IMR-90 (cell line): Measurements from ENCODE around the gene ABR. TPM values are rescaled to one million over a fixed set of nuclear protein-coding genes. Genes with fewer than 3 reads are reported as not detected.

Experiments used
- ATAC-seq: fragments of 200-7000 bp; cut with Tn5 transposase; 2 replicates; pipeline ENCODE4 v1.9.1; 2020; ENCODE audit warnings: low read depth, mild to moderate bottlenecking, moderate library complexity
- BruUV-seq: library from RNA; stranded (reverse); fragments of 400-500 nt; replicated peaks from 2 replicates; lab custom pipeline; 2021; lab: Mats Ljungman, UMichigan
- CTCF ChIA-PET: fragments of 300-600 bp; formaldehyde crosslinking; extraction: SDS; loops from one replicate; lab custom pipeline; 2021; ENCODE audit warnings: antibody characterized with exemption; lab: Yijun Ruan, JAX
- POLR2A ChIA-PET: fragments of 300-600 bp; sonication (Branson Sonifier 250); formaldehyde crosslinking; loops from one replicate; lab custom pipeline; 2022; ENCODE audit warnings: antibody characterized with exemption; ENCODE audit not compliant: unreplicated experiment; lab: Charles Lee
- DNase-seq: peaks from one replicate; pipeline ENCODE4 v3.0.0; 2013
- H2AFZ ChIP-seq: replicated peaks from 2 replicates; pipeline ENCODE3; 2013; ENCODE audit warnings: low read length, mild to moderate bottlenecking; ENCODE audit not compliant: poor library complexity
- H2AK5ac ChIP-seq: 2 replicates; pipeline ENCODE4 v1.6.1; 2013; ENCODE audit warnings: low read depth, low read length, inconsistent platforms
- H2AK9ac ChIP-seq: replicated peaks from 2 replicates; pipeline ENCODE3; 2013; ENCODE audit warnings: mild to moderate bottlenecking, low read depth, low read length, moderate library complexity; ENCODE audit not compliant: poor library complexity
- H2BK120ac ChIP-seq: 2 replicates; pipeline ENCODE4 v1.6.1; 2013; ENCODE audit warnings: low read depth, low read length, inconsistent platforms
- H2BK15ac ChIP-seq: 3 replicates; pipeline ENCODE4 v1.6.1; 2013; ENCODE audit warnings: low read depth, low read length, inconsistent platforms
- H2BK20ac ChIP-seq: 2 replicates; pipeline ENCODE4 v1.6.1; 2013; ENCODE audit warnings: low read depth, mild to moderate bottlenecking, inconsistent platforms, low read length, moderate library complexity
- H2BK5ac ChIP-seq: 2 replicates; pipeline ENCODE4 v1.6.1; 2013; ENCODE audit warnings: mild to moderate bottlenecking, low read depth, low read length, inconsistent platforms; ENCODE audit not compliant: poor library complexity, severe bottlenecking
- H3K14ac ChIP-seq: replicated peaks from 2 replicates; pipeline ENCODE4 v1.6.1; 2013; ENCODE audit warnings: low read depth, low read length, inconsistent platforms
- H3K18ac ChIP-seq: 2 replicates; pipeline ENCODE4 v1.6.1; 2013; ENCODE audit warnings: low read depth, low read length, control low read depth
- H3K23ac ChIP-seq: 2 replicates; pipeline ENCODE4 v1.6.1; 2013; ENCODE audit warnings: low read depth, low read length, inconsistent platforms
- H3K27ac ChIP-seq: 2 replicates; pipeline ENCODE4 v1.5.1; 2013; ENCODE audit warnings: mild to moderate bottlenecking, control low read depth, low read length; ENCODE audit not compliant: insufficient read depth
- H3K27me3 ChIP-seq: 2 replicates; pipeline ENCODE4 v1.6.1; 2013; ENCODE audit warnings: low read length; ENCODE audit not compliant: control insufficient read depth, insufficient read depth
- H3K36me3 ChIP-seq: 2 replicates; pipeline ENCODE4 v1.6.1; 2013; ENCODE audit warnings: low read length, mixed read lengths; ENCODE audit not compliant: control insufficient read depth, insufficient read depth
- H3K4ac ChIP-seq: 2 replicates; pipeline ENCODE4 v1.6.1; 2013; ENCODE audit warnings: low read depth, low read length, inconsistent platforms
- H3K4me1 ChIP-seq: 2 replicates; pipeline ENCODE4 v1.6.1; 2013; ENCODE audit warnings: low read length, mixed read lengths; ENCODE audit not compliant: control insufficient read depth, insufficient read depth
- H3K4me2 ChIP-seq: 2 replicates; pipeline ENCODE4 v1.6.1; 2013; ENCODE audit warnings: low read depth, mild to moderate bottlenecking, control low read depth, low read length, moderate library complexity
- H3K4me3 ChIP-seq: 2 replicates; pipeline ENCODE4 v1.5.1; 2013; ENCODE audit warnings: low read depth, mild to moderate bottlenecking, control low read depth, low read length, moderate library complexity; ENCODE audit not compliant: insufficient read depth
- H3K56ac ChIP-seq: 2 replicates; pipeline ENCODE4 v1.6.1; 2013; ENCODE audit warnings: low read length, inconsistent platforms; ENCODE audit not compliant: insufficient read depth; ENCODE audit errors: extremely low read depth
- H3K79me1 ChIP-seq, 2 experiments: 2 replicates each; pipeline ENCODE4 v1.6.1; 2013; ENCODE audit warnings: low read length in 2 of 2, inconsistent platforms in 1 of 2, low read depth in 1 of 2
- H3K9ac ChIP-seq: 2 replicates; pipeline ENCODE4 v1.6.1; 2013; ENCODE audit warnings: low read depth, low read length, control low read depth
- H3K9me1 ChIP-seq: 2 replicates; pipeline ENCODE4 v1.6.1; 2013; ENCODE audit warnings: low read length, inconsistent platforms; ENCODE audit not compliant: insufficient read depth
- H3K9me3 ChIP-seq: 2 replicates; pipeline ENCODE4 v1.6.1; 2013; ENCODE audit warnings: low read length; ENCODE audit not compliant: control insufficient read depth, insufficient read depth
- H4K20me1 ChIP-seq: 2 replicates; pipeline ENCODE4 v1.6.1; 2013; ENCODE audit warnings: low read length, inconsistent platforms; ENCODE audit not compliant: insufficient read depth
- H4K5ac ChIP-seq: 2 replicates; pipeline ENCODE4 v1.6.1; 2013; ENCODE audit warnings: mild to moderate bottlenecking, low read depth, low read length, control low read depth
- H4K8ac ChIP-seq, 2 experiments: 2 replicates each; pipeline ENCODE4 v1.6.1; 2013; ENCODE audit warnings: low read depth in 2 of 2, low read length in 2 of 2, control low read depth in 1 of 2, inconsistent platforms in 1 of 2
- H4K91ac ChIP-seq: 2 replicates; pipeline ENCODE4 v1.6.1; 2013; ENCODE audit warnings: low read depth, low read length, inconsistent platforms; ENCODE audit not compliant: insufficient read depth
- CTCF ChIP-seq: conservative IDR thresholded peaks from 2 replicates; pipeline ENCODE4 v1.5.1; 2012; ENCODE audit warnings: mild to moderate bottlenecking, low read depth, low read length, improper control_type of control experiment
- ELK1 ChIP-seq: fragments of 150-350 bp; IDR thresholded peaks from 2 replicates; pipeline ENCODE4 v1.6.1; 2016; ENCODE audit warnings: low read depth, mild to moderate bottlenecking, low read length, moderate library complexity, borderline replicate concordance
- MAZ ChIP-seq: IDR thresholded peaks from 2 replicates; pipeline ENCODE4 v1.6.1; 2012; ENCODE audit warnings: low read depth, mild to moderate bottlenecking, low read length, improper control_type of control experiment, moderate library complexity, borderline replicate concordance
- NFE2L2 ChIP-seq: fragments of 150-350 bp; IDR thresholded peaks from 2 replicates; pipeline ENCODE4 v1.6.1; 2016; ENCODE audit warnings: low read depth, mild to moderate bottlenecking, low read length
- RAD21 ChIP-seq: IDR thresholded peaks from 2 replicates; pipeline ENCODE4 v1.6.1; 2012; ENCODE audit warnings: low read length, improper control_type of control experiment
- RFX5 ChIP-seq: IDR thresholded peaks from 2 replicates; pipeline ENCODE4 v1.8.0; 2012; ENCODE audit warnings: low read depth, mild to moderate bottlenecking, low read length, moderate library complexity
- WGBS, 2 experiments: methylation state at CpG; one replicate each; pipeline versions ENCODE4 v1.1.5 to v1.1.7; 2013; ENCODE audit warnings: missing lambda C conversion rate in 2 of 2; ENCODE audit not compliant: insufficient read length in 1 of 2; ENCODE audit errors: extremely low coverage in 2 of 2; 5-methylcytosine and 5-hydroxymethylcytosine counted together
- dilution Hi-C: fragments of 300-500 bp; cut with HindIII; formaldehyde crosslinking; loops from one replicate; pipeline ENCODE4 v1.14.3; 2018; ENCODE audit warnings: low sequenced_read_pairs; ENCODE audit not compliant: unreplicated experiment
- in situ Hi-C: fragments of 300-500 bp; cut with MboI; formaldehyde crosslinking; loops from 3 replicates; pipeline ENCODE4 v1.14.3; 2019; ENCODE audit warnings: low sequenced_read_pairs, inconsistent platforms, mixed read lengths
- intact Hi-C: fragments of 100-400 bp; cut with micrococcal nuclease; formaldehyde crosslinking; loops from 2 replicates; pipeline ENCODE4 v1.10.0; 2022
- polyA plus RNA-seq, 3 experiments: library from polyadenylated mRNA; depleted of rRNA; stranded (reverse); fragments of >200 nt; gene quantifications; 2 replicates each; pipeline ENCODE4 v1.2.3, GENCODE V29; 2012; ENCODE audit warnings: low replicate concordance in 1 of 3
- total RNA-seq: library from RNA; depleted of rRNA; stranded (reverse); fragments of >200 nt; gene quantifications from 2 replicates; pipeline ENCODE4 v1.2.3, GENCODE V29; 2012

ABR gene
- total and polyA plus RNA-seq, 2 of the 4 experiments (the other 2 are of a cell fraction): 28.3 to 79.7 TPM

- Histone ChIP-seq H3K9me3 (peaks cover 6% of the 10 kb centered on the region), H3K4me1 (no peaks in the 10 kb centered on the region), H3K79me1 (peaks cover 0 to 6% of the 10 kb centered on the region in 2 experiments; a peak in 2 of 4 replicates), H3K56ac (no peak overlapping the region), H3K4me2 (no peak overlapping the region), H3K23ac (no peak overlapping the region), H3K27ac (no peak overlapping the region), H2AFZ (no peak overlapping the region), H3K18ac (no peak overlapping the region), H4K20me1 (no peaks in the 10 kb centered on the region; the same call in none of the 2 replicates), H3K9ac (no peak overlapping the region), H4K91ac (no peak overlapping the region), H2AK9ac (no peak overlapping the region), H3K27me3 (no peaks in the 10 kb centered on the region), H3K14ac (no peak overlapping the region), H4K5ac (no peak overlapping the region), H3K9me1 (no peaks in the 10 kb centered on the region; the same call in 1 of the 2 replicates), H3K36me3 (peaks cover 61% of the 10 kb centered on the region), H2BK5ac (no peak overlapping the region), H3K4ac (no peak overlapping the region), H3K4me3 (no peak overlapping the region), H2BK120ac (no peak overlapping the region), H2BK20ac (no peak overlapping the region), H2BK15ac (no peak overlapping the region), H2AK5ac (no peak overlapping the region), H4K8ac (no peak overlapping the region)
- ATAC-seq: no peak
- intact Hi-C loops: no loop called here
- dilution Hi-C loops: no loop called here
- in situ Hi-C loops: no loop called here
- no TSS peak for BruUV-seq
- ChIA-PET CTCF (no interaction called here), POLR2A (no interaction called here)
- TF ChIP-seq RFX5 (no peak), CTCF (no peak), NFE2L2 (no peak), MAZ (no peak), ELK1 (no peak), RAD21 (no peak)
- no peak for DNase-seq
- 96% methylated on average over 14 of the region's 21 CpGs; no CpG with 5 or more reads in 1 of the 2 experiments for WGBS, 2 experiments
These were observed 109.4 kb downstream of the ABR start for GRCh38 chr17:1070411-1070810.
